WERI-Rb-1 (cell line): ENCODE data around the gene PCOLCE2.

Experiments used
- DNase-seq: peaks from one replicate; pipeline ENCODE4 v3.0.0-alpha.2; 2020
- H3K27ac ChIP-seq: fragments of 250-450 bp; sonication (Bioruptor Pico); 2 replicates; pipeline ENCODE4 v1.5.1; 2020; ENCODE audit warnings: mild to moderate bottlenecking, moderate library complexity
- H3K27me3 ChIP-seq: fragments of 250-450 bp; sonication (Bioruptor Pico); 2 replicates; pipeline ENCODE4 v1.5.1; 2021; ENCODE audit warnings: mild to moderate bottlenecking, low read depth, moderate library complexity; ENCODE audit not compliant: insufficient read depth, severe bottlenecking
- H3K36me3 ChIP-seq: fragments of 250-450 bp; sonication (Bioruptor Pico); 2 replicates; pipeline ENCODE4 v1.5.1; 2020; ENCODE audit warnings: mild to moderate bottlenecking, moderate library complexity
- H3K4me3 ChIP-seq: 2 replicates; pipeline ENCODE4 v1.5.1; 2011; ENCODE audit warnings: low read depth, mild to moderate bottlenecking, control low read depth, low read length
- H3K9me3 ChIP-seq: fragments of 250-450 bp; sonication (Bioruptor Pico); 2 replicates; pipeline ENCODE4 v1.5.1; 2021; ENCODE audit warnings: mild to moderate bottlenecking, moderate library complexity; ENCODE audit not compliant: severe bottlenecking
- TF ChIP-seq, protein P1 (sequence below): IDR thresholded peaks from 2 replicates; pipeline ENCODE4 v1.5.1; 2011; ENCODE audit warnings: low read depth, mild to moderate bottlenecking, control low read depth, inconsistent platforms, low read length

Gene PCOLCE2

GRCh38 chr3:142910280-142910679, 21.4 kb upstream of the PCOLCE2 start:
- no peak for DNase-seq
- no peaks in the 10 kb centered on the region for H3K36me3 ChIP-seq
- no peaks in the 10 kb centered on the region for H3K27me3 ChIP-seq
- H3K4me3 ChIP-seq, result no peak overlapping the region
- H3K9me3 ChIP-seq, result no peaks in the 10 kb centered on the region
- TF ChIP-seq, protein P1, sequence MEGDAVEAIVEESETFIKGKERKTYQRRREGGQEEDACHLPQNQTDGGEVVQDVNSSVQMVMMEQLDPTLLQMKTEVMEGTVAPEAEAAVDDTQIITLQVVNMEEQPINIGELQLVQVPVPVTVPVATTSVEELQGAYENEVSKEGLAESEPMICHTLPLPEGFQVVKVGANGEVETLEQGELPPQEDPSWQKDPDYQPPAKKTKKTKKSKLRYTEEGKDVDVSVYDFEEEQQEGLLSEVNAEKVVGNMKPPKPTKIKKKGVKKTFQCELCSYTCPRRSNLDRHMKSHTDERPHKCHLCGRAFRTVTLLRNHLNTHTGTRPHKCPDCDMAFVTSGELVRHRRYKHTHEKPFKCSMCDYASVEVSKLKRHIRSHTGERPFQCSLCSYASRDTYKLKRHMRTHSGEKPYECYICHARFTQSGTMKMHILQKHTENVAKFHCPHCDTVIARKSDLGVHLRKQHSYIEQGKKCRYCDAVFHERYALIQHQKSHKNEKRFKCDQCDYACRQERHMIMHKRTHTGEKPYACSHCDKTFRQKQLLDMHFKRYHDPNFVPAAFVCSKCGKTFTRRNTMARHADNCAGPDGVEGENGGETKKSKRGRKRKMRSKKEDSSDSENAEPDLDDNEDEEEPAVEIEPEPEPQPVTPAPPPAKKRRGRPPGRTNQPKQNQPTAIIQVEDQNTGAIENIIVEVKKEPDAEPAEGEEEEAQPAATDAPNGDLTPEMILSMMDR, result no peak
- no peak overlapping the region for H3K27ac ChIP-seq

GRCh38 chr3:142909282-142909681, 20.4 kb upstream of the PCOLCE2 start:
- Histone ChIP-seq H3K4me3 (no peak overlapping the region), H3K9me3 (no peaks in the 10 kb centered on the region), H3K27me3 (no peaks in the 10 kb centered on the region), H3K27ac (no peak overlapping the region), H3K36me3 (no peaks in the 10 kb centered on the region)
- no peak for DNase-seq
- TF ChIP-seq, protein P1, result no peak

DNA sequence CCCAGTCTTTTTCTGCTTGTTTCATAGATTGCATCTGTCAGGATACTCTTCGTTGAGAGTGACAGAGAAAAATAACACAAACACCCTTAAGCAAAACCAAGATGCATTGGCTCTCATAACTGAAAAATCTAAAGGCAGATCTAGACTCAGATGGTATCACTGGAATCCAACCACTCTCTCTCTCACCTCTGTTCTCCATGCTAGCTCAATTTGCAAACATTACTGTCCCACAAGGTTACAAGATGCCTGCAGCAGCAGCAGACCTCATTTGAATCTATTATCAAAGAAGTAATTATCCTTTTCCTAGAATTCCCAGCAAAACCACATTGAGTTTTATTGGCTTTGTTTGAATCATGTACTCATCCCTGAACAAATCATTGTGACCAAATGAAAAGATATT, 19.1 kb upstream of the PCOLCE2 start:
- Histone ChIP-seq H3K27me3 (no peaks in the 10 kb centered on the region), H3K9me3 (no peaks in the 10 kb centered on the region), H3K4me3 (no peak overlapping the region), H3K36me3 (no peaks in the 10 kb centered on the region), H3K27ac (no peak overlapping the region)
- TF ChIP-seq, protein P1, result no peak
- no peak for DNase-seq

GRCh38 chr3:142904639-142905436, 16.0 kb upstream of the PCOLCE2 start:
- no peaks in the 10 kb centered on the region for H3K9me3 ChIP-seq
- H3K36me3 ChIP-seq, result no peaks in the 10 kb centered on the region
- TF ChIP-seq, protein P1, result peak; percentile 52
- DNase-seq, result peak; percentile 12
- no peak overlapping the region for H3K27ac ChIP-seq
- no peak overlapping the region for H3K4me3 ChIP-seq
- H3K27me3 ChIP-seq, result no peaks in the 10 kb centered on the region

DNA sequence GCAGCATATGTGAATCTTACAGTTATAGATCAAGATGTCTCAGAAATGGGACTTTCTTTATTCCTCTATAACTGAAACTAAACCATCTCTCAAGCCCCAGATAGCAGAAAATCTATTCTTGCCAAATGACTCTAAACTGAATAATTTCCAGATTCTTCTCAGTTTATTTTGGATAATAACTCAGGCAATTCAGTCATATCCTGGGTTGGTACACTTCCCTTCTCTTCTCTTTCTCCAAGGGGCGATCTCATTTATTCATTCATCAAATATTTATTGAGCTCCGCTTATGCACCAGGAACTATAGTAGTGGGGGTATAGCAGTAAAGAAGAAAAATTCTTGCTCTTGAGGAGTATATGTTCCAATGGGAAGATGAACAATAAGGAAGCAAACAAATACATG, 13.5 kb upstream of the PCOLCE2 start:
- DNase-seq, result no peak
- H3K4me3 ChIP-seq, result no peak overlapping the region
- TF ChIP-seq, protein P1, result no peak
- H3K36me3 ChIP-seq, result no peaks in the 10 kb centered on the region
- no peaks in the 10 kb centered on the region for H3K9me3 ChIP-seq
- no peaks in the 10 kb centered on the region for H3K27me3 ChIP-seq
- H3K27ac ChIP-seq, result no peak overlapping the region
